SK-N-SH treated with all-trans-retinoic acid at 6 μM for 48 hours (cell line): ENCODE results near the gene CPA1.

Experiments used
- ATAC-seq: fragments of 200-7000 bp; cut with Tn5 transposase; 3 replicates; pipeline ENCODE4 v1.9.1; 2020; ENCODE audit warnings: mild to moderate bottlenecking, moderate library complexity
- ARNTL ChIP-seq: fragments of 450-650 bp; formaldehyde crosslinking; IDR thresholded peaks from 2 replicates; pipeline ENCODE4 v1.5.0; 2020; ENCODE audit warnings: low read depth, mild to moderate bottlenecking, moderate library complexity, borderline replicate concordance
- BACH2 ChIP-seq: fragments of 250-450 bp; sonication (Bioruptor Pico); IDR thresholded peaks from 2 replicates; pipeline ENCODE4 v1.9.0; 2021; ENCODE audit warnings: mild to moderate bottlenecking, borderline replicate concordance
- CREB5 ChIP-seq: fragments of 250-450 bp; sonication (Bioruptor Pico); IDR thresholded peaks from 2 replicates; pipeline ENCODE4 v1.5.1; 2020; ENCODE audit warnings: low read depth, mild to moderate bottlenecking, moderate library complexity
- CSDC2 ChIP-seq: fragments of 250-450 bp; sonication (Bioruptor Pico); IDR thresholded peaks from 2 replicates; pipeline ENCODE4 v1.5.0; 2020; ENCODE audit warnings: mild to moderate bottlenecking, moderate library complexity
- CSRNP3 ChIP-seq: fragments of 250-450 bp; sonication (Bioruptor Pico); IDR thresholded peaks from 2 replicates; pipeline ENCODE4 v1.5.1; 2021; ENCODE audit warnings: mild to moderate bottlenecking, moderate library complexity
- ESRRG ChIP-seq: fragments of 250-450 bp; sonication (Bioruptor Pico); IDR thresholded peaks from 2 replicates; pipeline ENCODE4 v1.6.1; 2021; ENCODE audit warnings: mild to moderate bottlenecking
- GLIS3 ChIP-seq: fragments of 250-450 bp; sonication (Bioruptor Pico); IDR thresholded peaks from 2 replicates; pipeline ENCODE4 v1.5.0; 2020; ENCODE audit warnings: mild to moderate bottlenecking, moderate library complexity
- ISL1 ChIP-seq: fragments of 250-450 bp; sonication (Bioruptor Pico); IDR thresholded peaks from 2 replicates; pipeline ENCODE4 v2.1.2; 2022; ENCODE audit warnings: mild to moderate bottlenecking, moderate library complexity
- POU6F1 ChIP-seq: fragments of 250-450 bp; sonication (Bioruptor Pico); IDR thresholded peaks from 2 replicates; pipeline ENCODE4 v1.8.0; 2021; ENCODE audit warnings: low read depth, mild to moderate bottlenecking, moderate library complexity, borderline replicate concordance
- PPARA ChIP-seq: fragments of 250-450 bp; sonication (Bioruptor Pico); IDR thresholded peaks from 2 replicates; pipeline ENCODE4 v1.5.0; 2020; ENCODE audit warnings: mild to moderate bottlenecking, borderline replicate concordance
- RARB ChIP-seq: fragments of 250-450 bp; sonication (Bioruptor Pico); IDR thresholded peaks from 2 replicates; pipeline ENCODE4 v1.8.0; 2021; ENCODE audit warnings: mild to moderate bottlenecking, moderate library complexity
- SNAI2 ChIP-seq: fragments of 250-450 bp; sonication (Bioruptor Pico); IDR thresholded peaks from 2 replicates; pipeline ENCODE4 v1.5.0; 2020; ENCODE audit warnings: mild to moderate bottlenecking, moderate library complexity
- TCF4 ChIP-seq: fragments of 250-450 bp; sonication (Bioruptor Pico); IDR thresholded peaks from 2 replicates; pipeline ENCODE4 v1.8.0; 2021; ENCODE audit warnings: mild to moderate bottlenecking, moderate library complexity, borderline replicate concordance
- TOX ChIP-seq: fragments of 250-450 bp; sonication (Bioruptor Pico); IDR thresholded peaks from 2 replicates; pipeline ENCODE4 v1.8.0; 2021; ENCODE audit warnings: mild to moderate bottlenecking, moderate library complexity, borderline replicate concordance
- ZC3H10 ChIP-seq: fragments of 250-450 bp; sonication (Bioruptor Pico); IDR thresholded peaks from 2 replicates; pipeline ENCODE4 v1.5.1; 2021; ENCODE audit warnings: mild to moderate bottlenecking, moderate library complexity
- ZFP3 ChIP-seq: fragments of 250-450 bp; sonication (Bioruptor Pico); IDR thresholded peaks from 2 replicates; pipeline ENCODE4 v1.5.0; 2020; ENCODE audit warnings: mild to moderate bottlenecking, moderate library complexity
- ZFP30 ChIP-seq: fragments of 450-650 bp; formaldehyde crosslinking; IDR thresholded peaks from 2 replicates; pipeline ENCODE4 v1.5.0; 2022; ENCODE audit warnings: mild to moderate bottlenecking, moderate library complexity
- ZNF565 ChIP-seq: fragments of 450-650 bp; formaldehyde crosslinking; conservative IDR thresholded peaks from 2 replicates; pipeline ENCODE4 v1.5.0; 2020; ENCODE audit warnings: low read depth, mild to moderate bottlenecking, moderate library complexity
- ZNF70 ChIP-seq: fragments of 450-650 bp; formaldehyde crosslinking; IDR thresholded peaks from 2 replicates; pipeline ENCODE4 v1.5.0; 2020; ENCODE audit warnings: mild to moderate bottlenecking, moderate library complexity
- ZNF8 ChIP-seq: fragments of 450-650 bp; formaldehyde crosslinking; IDR thresholded peaks from 2 replicates; pipeline ENCODE4 v1.5.0; 2020; ENCODE audit warnings: mild to moderate bottlenecking, moderate library complexity
- TF ChIP-seq, protein P1 (sequence below): fragments of 250-450 bp; sonication (Bioruptor Pico); IDR thresholded peaks from 2 replicates; pipeline ENCODE4 v1.5.0; 2020; ENCODE audit warnings: mild to moderate bottlenecking, moderate library complexity
- TF ChIP-seq, protein P2 (sequence below): fragments of 250-450 bp; sonication (Bioruptor Pico); IDR thresholded peaks from 2 replicates; pipeline ENCODE4 v1.8.0; 2020; ENCODE audit warnings: mild to moderate bottlenecking, moderate library complexity, borderline replicate concordance

CPA1 gene

DNA sequence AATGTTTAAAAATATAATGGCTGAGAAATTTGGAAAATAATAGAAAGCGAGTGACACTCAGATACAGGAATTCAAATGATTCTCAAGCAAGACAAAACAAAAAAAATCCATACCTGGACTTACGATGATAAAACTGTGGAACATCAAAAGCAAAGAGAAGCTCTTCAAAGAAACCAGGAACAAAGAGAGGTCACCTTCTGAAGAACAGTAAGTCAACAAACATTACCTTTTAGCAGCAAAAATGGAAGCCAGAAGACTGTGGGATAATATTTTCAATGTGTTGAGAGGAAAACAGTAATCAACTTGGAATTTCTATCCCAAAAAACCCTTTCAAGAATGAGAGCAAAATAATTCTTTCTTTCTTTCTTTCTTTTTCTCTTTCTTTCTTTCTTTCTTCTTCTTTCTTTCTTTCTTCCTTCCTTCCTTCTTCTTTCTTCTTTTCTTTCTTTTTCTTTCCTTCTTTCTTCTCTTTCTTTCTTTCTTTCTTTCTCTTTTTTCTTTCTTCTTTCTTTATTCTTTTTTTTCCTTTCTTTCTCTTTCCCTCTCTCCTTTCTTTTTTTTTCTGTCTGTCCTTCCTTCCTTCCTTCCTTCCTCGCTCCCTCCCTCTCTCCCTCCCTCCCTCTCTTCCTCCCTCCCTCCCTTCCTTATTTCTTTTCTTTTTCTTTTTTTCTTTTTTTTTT lies 37.5 kb upstream of the CPA1 start:
- ATAC-seq: no peak
- no peak for TF ChIP-seq ZFP3 (CRISPR knock-in tag)
- no peak for TF ChIP-seq PPARA (CRISPR knock-in tag)
- no peak for TF ChIP-seq ESRRG (CRISPR knock-in tag)
- TF ChIP-seq GLIS3: no peak
- TF ChIP-seq, protein P1, sequence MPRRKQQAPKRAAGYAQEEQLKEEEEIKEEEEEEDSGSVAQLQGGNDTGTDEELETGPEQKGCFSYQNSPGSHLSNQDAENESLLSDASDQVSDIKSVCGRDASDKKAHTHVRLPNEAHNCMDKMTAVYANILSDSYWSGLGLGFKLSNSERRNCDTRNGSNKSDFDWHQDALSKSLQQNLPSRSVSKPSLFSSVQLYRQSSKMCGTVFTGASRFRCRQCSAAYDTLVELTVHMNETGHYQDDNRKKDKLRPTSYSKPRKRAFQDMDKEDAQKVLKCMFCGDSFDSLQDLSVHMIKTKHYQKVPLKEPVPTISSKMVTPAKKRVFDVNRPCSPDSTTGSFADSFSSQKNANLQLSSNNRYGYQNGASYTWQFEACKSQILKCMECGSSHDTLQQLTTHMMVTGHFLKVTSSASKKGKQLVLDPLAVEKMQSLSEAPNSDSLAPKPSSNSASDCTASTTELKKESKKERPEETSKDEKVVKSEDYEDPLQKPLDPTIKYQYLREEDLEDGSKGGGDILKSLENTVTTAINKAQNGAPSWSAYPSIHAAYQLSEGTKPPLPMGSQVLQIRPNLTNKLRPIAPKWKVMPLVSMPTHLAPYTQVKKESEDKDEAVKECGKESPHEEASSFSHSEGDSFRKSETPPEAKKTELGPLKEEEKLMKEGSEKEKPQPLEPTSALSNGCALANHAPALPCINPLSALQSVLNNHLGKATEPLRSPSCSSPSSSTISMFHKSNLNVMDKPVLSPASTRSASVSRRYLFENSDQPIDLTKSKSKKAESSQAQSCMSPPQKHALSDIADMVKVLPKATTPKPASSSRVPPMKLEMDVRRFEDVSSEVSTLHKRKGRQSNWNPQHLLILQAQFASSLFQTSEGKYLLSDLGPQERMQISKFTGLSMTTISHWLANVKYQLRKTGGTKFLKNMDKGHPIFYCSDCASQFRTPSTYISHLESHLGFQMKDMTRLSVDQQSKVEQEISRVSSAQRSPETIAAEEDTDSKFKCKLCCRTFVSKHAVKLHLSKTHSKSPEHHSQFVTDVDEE (CRISPR knock-in tag): no peak
- TF ChIP-seq, protein P2, sequence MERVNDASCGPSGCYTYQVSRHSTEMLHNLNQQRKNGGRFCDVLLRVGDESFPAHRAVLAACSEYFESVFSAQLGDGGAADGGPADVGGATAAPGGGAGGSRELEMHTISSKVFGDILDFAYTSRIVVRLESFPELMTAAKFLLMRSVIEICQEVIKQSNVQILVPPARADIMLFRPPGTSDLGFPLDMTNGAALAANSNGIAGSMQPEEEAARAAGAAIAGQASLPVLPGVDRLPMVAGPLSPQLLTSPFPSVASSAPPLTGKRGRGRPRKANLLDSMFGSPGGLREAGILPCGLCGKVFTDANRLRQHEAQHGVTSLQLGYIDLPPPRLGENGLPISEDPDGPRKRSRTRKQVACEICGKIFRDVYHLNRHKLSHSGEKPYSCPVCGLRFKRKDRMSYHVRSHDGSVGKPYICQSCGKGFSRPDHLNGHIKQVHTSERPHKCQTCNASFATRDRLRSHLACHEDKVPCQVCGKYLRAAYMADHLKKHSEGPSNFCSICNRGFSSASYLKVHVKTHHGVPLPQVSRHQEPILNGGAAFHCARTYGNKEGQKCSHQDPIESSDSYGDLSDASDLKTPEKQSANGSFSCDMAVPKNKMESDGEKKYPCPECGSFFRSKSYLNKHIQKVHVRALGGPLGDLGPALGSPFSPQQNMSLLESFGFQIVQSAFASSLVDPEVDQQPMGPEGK: no peak
- no peak for TF ChIP-seq RARB
- TF ChIP-seq, all 23 proteins: peak for 0

DNA sequence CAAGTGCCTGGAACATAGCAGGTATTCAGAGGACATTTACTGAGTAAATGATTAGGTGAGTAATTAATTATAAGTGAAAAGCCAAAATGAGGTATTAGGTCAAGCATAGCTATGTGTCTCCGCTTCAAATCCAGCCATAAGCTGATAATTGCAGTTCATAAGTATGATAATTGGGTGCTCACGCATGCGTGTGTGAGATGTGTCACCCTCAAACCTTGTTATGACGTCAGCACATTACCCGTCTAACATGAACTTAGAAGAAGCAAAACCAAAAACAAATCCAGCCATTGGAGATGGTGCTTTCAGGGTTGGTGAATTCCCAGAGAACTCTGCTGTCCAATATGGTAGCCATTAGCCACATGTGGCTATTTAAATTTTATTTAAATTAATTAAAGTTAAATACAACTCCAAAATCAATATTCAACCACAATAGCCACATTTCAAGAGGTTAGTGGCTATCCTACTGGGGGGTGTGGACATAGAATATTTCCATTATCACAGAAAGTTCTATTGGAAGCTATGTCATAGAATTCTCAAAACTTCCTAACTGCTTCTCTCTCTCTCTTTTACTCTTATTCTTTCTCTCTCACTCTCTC lies 35.9 kb upstream of the CPA1 start, which contains the start of gene CPA5:
TSS of gene CPA5 (plus strand) at position 546 of the 596 bp plus-strand sequence. CDS start 1,670 bp downstream, outside the sequence.
- TF ChIP-seq CSRNP3 (CRISPR knock-in tag) (no peak), SNAI2 (CRISPR knock-in tag) (no peak), ISL1 (CRISPR knock-in tag) (no peak), RARB (no peak), TCF4 (CRISPR knock-in tag) (no peak), ESRRG (CRISPR knock-in tag) (no peak), ZFP3 (CRISPR knock-in tag) (no peak), TOX (no peak), ARNTL (CRISPR knock-in tag) (no peak), ZNF565 (CRISPR knock-in tag) (no peak), ZNF8 (CRISPR knock-in tag) (no peak), POU6F1 (no peak), ZNF70 (CRISPR knock-in tag) (no peak), BACH2 (no peak), CREB5 (CRISPR knock-in tag) (no peak), ZFP30 (CRISPR knock-in tag) (no peak), ZC3H10 (CRISPR knock-in tag) (no peak), CSDC2 (CRISPR knock-in tag) (no peak)
- TF ChIP-seq, protein P2: no peak
- TF ChIP-seq, protein P1 (CRISPR knock-in tag): no peak
- ATAC-seq: no peak
